ENCODE results near the gene SMU1. TPM values are rescaled to one million over a fixed set of nuclear protein-coding genes. Genes with fewer than 3 reads are reported as not detected.

The SMU1 gene
- total and polyA plus RNA-seq, 2 experiments from 2014 or later, result 15.8 to 25.1 TPM

DNA sequence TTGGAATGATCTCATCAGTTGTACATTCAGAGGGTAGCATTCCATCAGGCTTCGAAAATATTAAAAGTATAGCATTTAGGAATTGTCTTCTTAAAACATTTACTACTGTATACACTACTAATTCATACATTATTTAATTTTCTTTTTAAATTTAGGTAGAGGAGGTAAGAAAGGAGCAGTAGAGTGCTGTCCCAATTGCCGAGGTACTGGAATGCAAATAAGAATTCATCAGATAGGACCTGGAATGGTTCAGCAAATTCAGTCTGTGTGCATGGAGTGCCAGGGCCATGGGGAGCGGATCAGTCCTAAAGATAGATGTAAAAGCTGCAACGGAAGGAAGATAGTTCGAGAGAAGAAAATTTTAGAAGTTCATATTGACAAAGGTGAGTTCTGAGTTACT lies 46.2 kb downstream of the SMU1 start:
- Histone ChIP-seq H3K4me1 (ENCODE audit: insufficient read depth) (peaks cover 43% of the 10 kb centered on the region), H4K20me1 (ENCODE audit: insufficient read depth, poor library complexity, severe bottlenecking) (peaks cover 94% of the 10 kb centered on the region), H3K4me3 (no peak overlapping the region), H3K36me3 (replicated peaks; ENCODE audit: insufficient read depth, low read depth) (no peaks in the 10 kb centered on the region), H3K79me2 (peaks cover 98% of the 10 kb centered on the region), H3K27ac (no peak overlapping the region), H3K9me2 (replicated peaks; ENCODE audit: insufficient read depth) (no peaks in the 10 kb centered on the region), H3K9me3 (ENCODE audit: low read depth) (no peaks in the 10 kb centered on the region), H3K27me3 (no peaks in the 10 kb centered on the region), H3K4me2 (no peak overlapping the region), H2AFZ (no peak overlapping the region)
- 95% methylated on average over 5 of the region's 5 CpGs for WGBS (ENCODE audit: low lambda C conversion rate, missing lambda C conversion rate)
- TF ChIP-seq EZH2 (IDR thresholded peaks at IDR 0.05; ENCODE audit: borderline replicate concordance), result no peak
- TF ChIP-seq EZH2phosphoT487 (IDR thresholded peaks at IDR 0.05; ENCODE audit: low read depth, severe bottlenecking, unreplicated experiment), result no peak
- TF ChIP-seq, protein P1, sequence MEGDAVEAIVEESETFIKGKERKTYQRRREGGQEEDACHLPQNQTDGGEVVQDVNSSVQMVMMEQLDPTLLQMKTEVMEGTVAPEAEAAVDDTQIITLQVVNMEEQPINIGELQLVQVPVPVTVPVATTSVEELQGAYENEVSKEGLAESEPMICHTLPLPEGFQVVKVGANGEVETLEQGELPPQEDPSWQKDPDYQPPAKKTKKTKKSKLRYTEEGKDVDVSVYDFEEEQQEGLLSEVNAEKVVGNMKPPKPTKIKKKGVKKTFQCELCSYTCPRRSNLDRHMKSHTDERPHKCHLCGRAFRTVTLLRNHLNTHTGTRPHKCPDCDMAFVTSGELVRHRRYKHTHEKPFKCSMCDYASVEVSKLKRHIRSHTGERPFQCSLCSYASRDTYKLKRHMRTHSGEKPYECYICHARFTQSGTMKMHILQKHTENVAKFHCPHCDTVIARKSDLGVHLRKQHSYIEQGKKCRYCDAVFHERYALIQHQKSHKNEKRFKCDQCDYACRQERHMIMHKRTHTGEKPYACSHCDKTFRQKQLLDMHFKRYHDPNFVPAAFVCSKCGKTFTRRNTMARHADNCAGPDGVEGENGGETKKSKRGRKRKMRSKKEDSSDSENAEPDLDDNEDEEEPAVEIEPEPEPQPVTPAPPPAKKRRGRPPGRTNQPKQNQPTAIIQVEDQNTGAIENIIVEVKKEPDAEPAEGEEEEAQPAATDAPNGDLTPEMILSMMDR (IDR thresholded peaks at IDR 0.05; ENCODE audit: poor library complexity), result no peak
- no peak for DNase-seq (ENCODE audit: low spot score)

DNA sequence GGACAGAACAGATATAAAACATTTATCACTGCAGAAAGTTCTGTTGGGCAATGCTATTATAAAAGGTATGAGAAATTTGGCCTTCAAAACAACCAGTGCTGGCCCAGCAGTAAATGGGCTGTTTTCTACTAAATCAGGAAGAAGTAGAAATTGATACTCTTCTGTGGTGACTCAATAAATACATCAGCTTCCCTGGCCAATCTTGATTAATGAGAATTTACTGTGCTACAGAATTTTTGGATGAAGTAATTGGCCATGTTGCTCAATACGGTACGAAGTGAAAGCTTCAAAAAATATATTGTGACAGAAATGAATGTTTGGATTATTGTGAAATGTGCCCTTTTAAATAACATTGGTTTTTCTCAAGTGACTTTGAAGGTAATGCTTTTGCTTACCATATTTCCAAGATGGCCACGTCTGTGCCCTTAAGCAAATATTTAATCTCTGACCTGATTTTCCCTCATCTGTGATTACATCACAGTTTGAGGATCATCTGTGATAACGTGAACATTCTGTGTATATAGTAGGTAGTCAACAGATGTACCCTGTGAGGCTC lies 47.2 kb downstream of the SMU1 start:
- Histone ChIP-seq H3K27ac (peak overlapping the region; percentile 23), H3K9me3 (ENCODE audit: low read depth) (no peaks in the 10 kb centered on the region), H2AFZ (no peak overlapping the region), H4K20me1 (ENCODE audit: insufficient read depth, poor library complexity, severe bottlenecking) (peaks cover 87% of the 10 kb centered on the region), H3K27me3 (no peaks in the 10 kb centered on the region), H3K79me2 (peaks cover 92% of the 10 kb centered on the region), H3K4me2 (peak overlapping the region; percentile 77), H3K4me3 (no peak overlapping the region), H3K36me3 (replicated peaks; ENCODE audit: insufficient read depth, low read depth) (no peaks in the 10 kb centered on the region), H3K4me1 (ENCODE audit: insufficient read depth) (peaks cover 43% of the 10 kb centered on the region), H3K9me2 (replicated peaks; ENCODE audit: insufficient read depth) (no peaks in the 10 kb centered on the region)
- TF ChIP-seq EZH2 (IDR thresholded peaks at IDR 0.05; ENCODE audit: borderline replicate concordance), result no peak
- TF ChIP-seq, protein P1 (IDR thresholded peaks at IDR 0.05; ENCODE audit: poor library complexity), result no peak
- no peak for TF ChIP-seq EZH2phosphoT487 (IDR thresholded peaks at IDR 0.05; ENCODE audit: low read depth, severe bottlenecking, unreplicated experiment)
- no peak for DNase-seq (ENCODE audit: low spot score)
- WGBS (ENCODE audit: low lambda C conversion rate, missing lambda C conversion rate), result 57% methylated on average over 4 of the region's 4 CpGs

DNA sequence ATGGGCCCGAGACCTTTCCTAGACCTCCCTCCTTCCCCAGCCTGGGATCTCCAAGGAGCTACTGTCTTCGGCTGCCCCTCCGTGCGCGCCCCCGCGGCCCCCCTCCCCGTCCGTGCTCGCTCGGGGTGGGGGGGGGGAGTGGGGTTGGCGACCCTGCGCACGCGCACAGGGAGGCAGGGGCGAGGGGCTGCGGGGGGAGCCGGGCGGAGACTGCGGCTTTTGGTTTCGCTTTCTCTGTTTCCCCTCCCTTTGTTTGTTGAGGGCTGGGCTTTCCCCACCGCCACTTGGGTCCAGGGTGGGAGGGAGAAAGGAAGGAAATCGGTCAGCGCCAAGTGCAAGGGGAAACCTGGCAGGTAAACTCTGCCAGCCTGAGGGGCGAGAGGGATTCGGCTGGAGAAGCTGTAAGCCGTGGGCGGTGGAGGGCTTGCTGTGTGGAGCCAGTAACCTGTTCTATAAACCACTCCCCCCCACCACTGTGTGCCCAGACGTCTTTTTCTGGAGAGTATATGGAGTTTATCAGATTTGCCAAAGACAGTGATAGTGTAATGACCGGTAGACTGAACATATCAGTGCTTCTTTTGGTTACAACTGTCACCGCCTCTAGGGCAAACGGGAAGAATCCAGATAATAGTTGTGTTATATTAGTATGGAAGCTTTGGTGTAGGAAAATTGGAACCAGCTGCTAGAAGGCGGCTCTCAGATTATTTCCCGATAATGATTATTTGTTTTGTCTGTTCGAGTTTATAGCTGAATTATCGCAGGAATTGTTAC lies 50.7 kb downstream of the SMU1 start:
- WGBS (ENCODE audit: low lambda C conversion rate, missing lambda C conversion rate), result 2% methylated on average over 15 of the region's 36 CpGs
- peak; percentile 83 for DNase-seq (ENCODE audit: low spot score)
- Histone ChIP-seq H4K20me1 (ENCODE audit: insufficient read depth, poor library complexity, severe bottlenecking) (peaks cover 52% of the 10 kb centered on the region), H3K79me2 (peaks cover 94% of the 10 kb centered on the region), H3K4me1 (ENCODE audit: insufficient read depth) (peaks cover 38% of the 10 kb centered on the region), H3K9me3 (ENCODE audit: low read depth) (no peaks in the 10 kb centered on the region), H3K9me2 (replicated peaks; ENCODE audit: insufficient read depth) (no peaks in the 10 kb centered on the region), H3K36me3 (replicated peaks; ENCODE audit: insufficient read depth, low read depth) (no peaks in the 10 kb centered on the region), H3K4me3 (peak overlapping the region; percentile 89), H3K4me2 (peak overlapping the region; percentile 77), H3K27me3 (no peaks in the 10 kb centered on the region), H3K27ac (peak overlapping the region; percentile 98), H2AFZ (peak overlapping the region; percentile 42)
- TF ChIP-seq EZH2 (IDR thresholded peaks at IDR 0.05; ENCODE audit: borderline replicate concordance) (no peak), EZH2phosphoT487 (IDR thresholded peaks at IDR 0.05; ENCODE audit: low read depth, severe bottlenecking, unreplicated experiment) (no peak)
- TF ChIP-seq, protein P1 (IDR thresholded peaks at IDR 0.05; ENCODE audit: poor library complexity), result no peak

Measured in hepatocyte (in vitro differentiated cells).